SK-N-SH (cell line): ENCODE results near the gene SURF1. TPM values are rescaled to one million over a fixed set of nuclear protein-coding genes. Genes with fewer than 3 reads are reported as not detected.

ENCODE experiments used
- CTCF ChIA-PET: fragments of 300-600, 350-600 bp; formaldehyde crosslinking; extraction: SDS; loops from one replicate; lab custom pipeline; 2021; lab: Yijun Ruan, JAX
- POLR2A ChIA-PET: fragments of 350-600 bp; sonication (Branson Sonifier 250); formaldehyde crosslinking; extraction: SDS; loops from one replicate; lab custom pipeline; 2020; ENCODE audit warnings: antibody characterized with exemption, inconsistent platforms; lab: Yijun Ruan, JAX
- DNase-seq: peaks from one replicate; pipeline ENCODE4 v3.0.0; 2012
- H2AFZ ChIP-seq: fragments of 200-600 bp; sonication (generic); 2 replicates; pipeline ENCODE4 v1.8.1; 2016; ENCODE audit warnings: antibody characterized with exemption, mild to moderate bottlenecking, low read depth
- H3F3A ChIP-seq: fragments of 200-600 bp; sonication (generic); replicated peaks from 2 replicates; pipeline ENCODE3; 2016; ENCODE audit warnings: antibody characterized with exemption, mild to moderate bottlenecking; ENCODE audit not compliant: insufficient read depth
- H3K27ac ChIP-seq, 2 experiments: fragments of 200-500 bp in 1 of 2; fragments of 200-600 bp in 1 of 2; sonication (Bioruptor generic) in 1 of 2; sonication (generic), shearing (Covaris generic) in 1 of 2; 2 replicates each; pipeline versions ENCODE4 v1.5.1 to v1.6.1; 2014 to 2016; ENCODE audit warnings: low read depth in 2 of 2, inconsistent platforms in 1 of 2, low read length in 1 of 2, mild to moderate bottlenecking in 1 of 2, mixed read lengths in 1 of 2
- H3K27me3 ChIP-seq: fragments of 200-600 bp; sonication (generic), shearing (Covaris generic); 2 replicates; pipeline ENCODE4 v1.6.1; 2016; ENCODE audit warnings: mixed run types; ENCODE audit not compliant: insufficient read depth
- H3K36me3 ChIP-seq, 2 experiments: fragments of 200-500 bp in 1 of 2; fragments of 200-600 bp in 1 of 2; sonication (Bioruptor generic) in 1 of 2; sonication (generic) in 1 of 2; replicated peaks in 1 of 2; 2 replicates each; pipeline versions ENCODE3 to v1.5.1; 2014 to 2016; ENCODE audit warnings: low read length in 1 of 2, mild to moderate bottlenecking in 1 of 2; ENCODE audit not compliant: insufficient read depth in 2 of 2, control insufficient read depth in 1 of 2
- H3K4me1 ChIP-seq, 2 experiments: fragments of 200-500 bp in 1 of 2; fragments of 200-600 bp in 1 of 2; sonication (Bioruptor generic) in 1 of 2; sonication (generic), shearing (Covaris generic) in 1 of 2; 2 replicates each; pipeline versions ENCODE4 v1.5.1 to v1.6.1; 2014 to 2016; ENCODE audit warnings: low read depth in 1 of 2, low read length in 1 of 2, mixed run types in 1 of 2; ENCODE audit not compliant: insufficient read depth in 2 of 2, control insufficient read depth in 1 of 2
- H3K4me2 ChIP-seq: fragments of 200-600 bp; sonication (generic), shearing (Covaris generic); 2 replicates; pipeline ENCODE4 v1.6.1; 2017; ENCODE audit warnings: mixed run types
- H3K4me3 ChIP-seq, 2 experiments: fragments of 200-500 bp in 1 of 2; fragments of 200-600 bp in 1 of 2; sonication (Bioruptor generic) in 1 of 2; sonication (generic), shearing (Covaris generic) in 1 of 2; 2 replicates each; pipeline versions ENCODE4 v1.5.1 to v1.8.1; 2014 to 2016; ENCODE audit warnings: low read depth in 2 of 2, inconsistent platforms in 1 of 2, low read length in 1 of 2, mild to moderate bottlenecking in 1 of 2, mixed read lengths in 1 of 2, moderate library complexity in 1 of 2
- H3K79me2 ChIP-seq: fragments of 200-600 bp; sonication (generic); 2 replicates; pipeline ENCODE4 v1.8.1; 2017; ENCODE audit warnings: mild to moderate bottlenecking; ENCODE audit not compliant: insufficient read depth
- H3K9ac ChIP-seq: fragments of 200-600 bp; sonication (generic); 2 replicates; pipeline ENCODE4 v1.6.1; 2017; ENCODE audit warnings: mixed run types
- H3K9me2 ChIP-seq: fragments of 200-600 bp; sonication (generic); 2 replicates; pipeline ENCODE4 v1.6.1; 2017; ENCODE audit warnings: mixed run types
- H3K9me3 ChIP-seq: fragments of 200-600 bp; sonication (generic); 2 replicates; pipeline ENCODE4 v1.6.1; 2017; ENCODE audit warnings: mixed run types, mild to moderate bottlenecking, moderate library complexity
- H4K20me1 ChIP-seq: fragments of 200-600 bp; sonication (generic); 2 replicates; pipeline ENCODE4 v1.6.1; 2017; ENCODE audit warnings: mild to moderate bottlenecking, mixed run types; ENCODE audit not compliant: insufficient read depth
- ELF1 ChIP-seq: IDR thresholded peaks from 2 replicates; pipeline ENCODE4 v1.4.0; 2012
- EZH2phosphoT487 ChIP-seq: fragments of 200-600 bp; sonication (generic); IDR thresholded peaks from 2 replicates; pipeline ENCODE4 v1.6.1; 2017; ENCODE audit warnings: low read depth, mixed run types, mild to moderate bottlenecking, antibody characterized with exemption, moderate library complexity, borderline replicate concordance
- FOSL2 ChIP-seq: IDR thresholded peaks from 2 replicates; pipeline ENCODE4 v1.4.0; 2012; ENCODE audit warnings: low read depth, mild to moderate bottlenecking, moderate library complexity, borderline replicate concordance
- GATA2 ChIP-seq: sonication (generic); formaldehyde crosslinking; IDR thresholded peaks from 2 replicates; pipeline ENCODE4 v1.5.0; 2020; ENCODE audit warnings: mild to moderate bottlenecking, missing genetic modification reagents
- MEF2A ChIP-seq: IDR thresholded peaks from 2 replicates; pipeline ENCODE4 v1.4.0; 2012; ENCODE audit warnings: low read depth, borderline replicate concordance
- MXI1 ChIP-seq: IDR thresholded peaks from 2 replicates; pipeline ENCODE4 v1.6.1; 2012; ENCODE audit warnings: mild to moderate bottlenecking, low read depth, low read length, improper control_type of control experiment
- NFIC ChIP-seq: IDR thresholded peaks from 2 replicates; pipeline ENCODE4 v1.4.0; 2012; ENCODE audit warnings: borderline replicate concordance
- POLR2AphosphoS5 ChIP-seq: IDR thresholded peaks from 2 replicates; pipeline ENCODE4 v1.6.1; 2012; ENCODE audit warnings: low read depth, low read length
- RFX5 ChIP-seq: IDR thresholded peaks from 2 replicates; pipeline ENCODE4 v1.6.1; 2012; ENCODE audit warnings: mild to moderate bottlenecking, improper control_type of control experiment, low read length
- SIN3A ChIP-seq: IDR thresholded peaks from 2 replicates; pipeline ENCODE4 v1.6.1; 2012; ENCODE audit warnings: low read depth, mild to moderate bottlenecking, low read length, moderate library complexity, borderline replicate concordance
- SMC3 ChIP-seq: IDR thresholded peaks from 2 replicates; pipeline ENCODE4 v1.6.1; 2012; ENCODE audit warnings: low read depth, low read length, improper control_type of control experiment
- TEAD4 ChIP-seq: IDR thresholded peaks from 2 replicates; pipeline ENCODE4 v1.4.0; 2012; ENCODE audit warnings: mild to moderate bottlenecking, borderline replicate concordance; ENCODE audit not compliant: insufficient read depth
- YY1 ChIP-seq: IDR thresholded peaks from 2 replicates; pipeline ENCODE4 v1.4.0; 2012; ENCODE audit warnings: low read depth, mild to moderate bottlenecking
- WGBS: methylation state at CpG from one replicate; pipeline ENCODE4 v1.1.6; 2017; ENCODE audit warnings: low lambda C conversion rate; 5-methylcytosine and 5-hydroxymethylcytosine counted together
- polyA plus RNA-seq, 3 experiments: library from polyadenylated mRNA; depleted of rRNA; stranded (reverse); fragments of >200 nt; gene quantifications; 2 replicates each; pipeline ENCODE4 v1.2.3, GENCODE V29; 2012
- TF ChIP-seq, protein P1 (sequence below): IDR thresholded peaks from 2 replicates; pipeline ENCODE4; 2012
- TF ChIP-seq, protein P2 (sequence below): fragments of 200-600 bp; sonication (generic); IDR thresholded peaks from 2 replicates; pipeline ENCODE4 v1.6.1; 2017; ENCODE audit warnings: antibody characterized with exemption, mild to moderate bottlenecking, moderate library complexity

Gene SURF1
- polyA plus RNA-seq, 1 of the 3 experiments (the other 2 are of a cell fraction): 103 TPM

DNA sequence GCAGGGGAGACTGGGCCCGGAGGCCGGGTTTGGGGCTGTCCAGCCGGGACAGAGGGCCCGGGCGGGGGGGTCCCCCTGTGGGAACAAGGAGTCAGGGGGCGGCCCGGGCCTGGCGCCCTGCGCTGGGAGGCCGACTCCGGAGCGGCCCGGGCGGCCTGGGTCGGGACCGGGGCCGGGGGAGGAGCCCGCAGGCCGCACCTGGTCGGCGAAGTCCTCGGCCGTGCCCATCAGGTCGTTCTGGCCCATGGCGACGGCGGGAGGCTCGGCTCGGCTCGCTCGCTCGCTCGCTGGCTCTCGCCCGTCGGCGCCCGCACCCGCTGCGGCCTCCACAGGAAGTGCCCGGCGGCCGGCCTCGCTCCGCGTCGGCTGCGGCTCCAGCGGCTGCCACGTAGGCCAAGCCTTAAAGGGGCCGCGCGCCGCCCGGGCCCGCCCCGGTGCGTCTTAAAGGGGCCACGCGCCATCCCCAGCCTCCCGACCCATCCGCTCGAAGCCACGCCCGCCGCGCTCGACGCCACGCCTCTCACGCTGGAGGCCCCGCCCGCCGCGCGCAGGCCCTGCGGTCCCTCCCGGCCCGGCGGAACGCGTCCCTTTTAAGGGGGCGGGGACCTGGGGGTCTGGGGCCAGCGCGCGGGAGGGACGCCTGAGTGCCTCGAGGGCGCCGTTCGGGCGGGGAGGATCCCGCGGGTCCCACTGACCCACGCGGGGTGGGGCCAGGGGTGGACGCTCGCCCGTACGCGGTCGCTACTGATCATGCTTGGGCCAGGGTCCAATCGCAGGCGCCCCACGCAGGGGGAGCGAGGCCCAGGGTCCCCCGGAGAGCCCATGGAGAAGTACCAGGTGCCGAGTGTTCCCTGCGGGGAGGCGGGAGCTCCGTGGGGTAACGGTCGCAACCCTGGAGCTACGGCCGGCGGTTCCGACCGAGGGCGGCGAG is 19.7 kb upstream of the SURF1 start, which contains the start of the genes STKLD1 and SURF4 (continued):
- TF ChIP-seq, protein P1, sequence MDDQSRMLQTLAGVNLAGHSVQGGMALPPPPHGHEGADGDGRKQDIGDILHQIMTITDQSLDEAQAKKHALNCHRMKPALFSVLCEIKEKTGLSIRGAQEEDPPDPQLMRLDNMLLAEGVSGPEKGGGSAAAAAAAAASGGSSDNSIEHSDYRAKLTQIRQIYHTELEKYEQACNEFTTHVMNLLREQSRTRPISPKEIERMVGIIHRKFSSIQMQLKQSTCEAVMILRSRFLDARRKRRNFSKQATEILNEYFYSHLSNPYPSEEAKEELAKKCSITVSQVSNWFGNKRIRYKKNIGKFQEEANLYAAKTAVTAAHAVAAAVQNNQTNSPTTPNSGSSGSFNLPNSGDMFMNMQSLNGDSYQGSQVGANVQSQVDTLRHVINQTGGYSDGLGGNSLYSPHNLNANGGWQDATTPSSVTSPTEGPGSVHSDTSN: no peak; the same call in 1 of the 2 replicates
- TF ChIP-seq GATA2 (CRISPR knock-in tag): no peak
- TF ChIP-seq EZH2phosphoT487: no peak
- no peak for TF ChIP-seq RFX5
- no peak for TF ChIP-seq SMC3
- TF ChIP-seq TEAD4: no peak
- TF ChIP-seq POLR2AphosphoS5: peak; percentile 67

DNA sequence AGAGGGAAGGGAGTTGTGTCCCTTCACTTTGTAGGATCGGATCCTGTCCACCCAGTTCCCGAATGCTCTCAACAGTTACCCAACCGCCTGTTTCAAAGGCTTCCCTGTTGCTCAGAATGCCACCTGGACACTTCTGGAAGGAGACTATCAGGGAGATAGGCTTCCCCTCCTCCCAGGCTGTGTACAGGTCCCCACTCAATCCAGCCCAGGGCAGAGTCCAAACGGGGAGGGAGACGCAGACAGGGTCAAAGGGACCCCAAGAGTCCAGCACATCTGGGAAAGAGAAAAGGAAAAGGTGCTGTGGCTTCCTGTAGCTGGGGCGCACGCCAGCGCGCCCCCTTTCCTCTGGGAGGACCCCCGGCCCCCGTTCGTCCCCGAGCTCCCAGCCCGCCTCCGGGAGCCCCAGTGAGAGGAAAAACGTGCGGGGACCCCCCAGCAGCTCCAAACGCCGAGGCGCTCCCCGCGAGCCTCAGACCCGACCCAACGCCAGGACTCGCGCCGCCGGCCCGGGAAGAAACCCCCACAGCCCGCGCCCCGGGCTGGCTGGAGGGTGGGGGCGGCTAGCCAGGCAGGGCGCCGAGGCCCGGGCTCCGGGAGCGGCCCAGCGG is 18.9 kb upstream of the SURF1 start:
- peak overlapping the region; percentile 88 to 100 for H3K4me3 ChIP-seq
- H3K27me3 ChIP-seq: no peaks in the 10 kb centered on the region
- no peak for TF ChIP-seq GATA2 (CRISPR knock-in tag)
- peak; percentile 7; the same call in 1 of the 2 replicates for TF ChIP-seq YY1
- peak; percentile 5; the same call in 1 of the 2 replicates for TF ChIP-seq SIN3A
- no peak for TF ChIP-seq MEF2A
- TF ChIP-seq, protein P2, sequence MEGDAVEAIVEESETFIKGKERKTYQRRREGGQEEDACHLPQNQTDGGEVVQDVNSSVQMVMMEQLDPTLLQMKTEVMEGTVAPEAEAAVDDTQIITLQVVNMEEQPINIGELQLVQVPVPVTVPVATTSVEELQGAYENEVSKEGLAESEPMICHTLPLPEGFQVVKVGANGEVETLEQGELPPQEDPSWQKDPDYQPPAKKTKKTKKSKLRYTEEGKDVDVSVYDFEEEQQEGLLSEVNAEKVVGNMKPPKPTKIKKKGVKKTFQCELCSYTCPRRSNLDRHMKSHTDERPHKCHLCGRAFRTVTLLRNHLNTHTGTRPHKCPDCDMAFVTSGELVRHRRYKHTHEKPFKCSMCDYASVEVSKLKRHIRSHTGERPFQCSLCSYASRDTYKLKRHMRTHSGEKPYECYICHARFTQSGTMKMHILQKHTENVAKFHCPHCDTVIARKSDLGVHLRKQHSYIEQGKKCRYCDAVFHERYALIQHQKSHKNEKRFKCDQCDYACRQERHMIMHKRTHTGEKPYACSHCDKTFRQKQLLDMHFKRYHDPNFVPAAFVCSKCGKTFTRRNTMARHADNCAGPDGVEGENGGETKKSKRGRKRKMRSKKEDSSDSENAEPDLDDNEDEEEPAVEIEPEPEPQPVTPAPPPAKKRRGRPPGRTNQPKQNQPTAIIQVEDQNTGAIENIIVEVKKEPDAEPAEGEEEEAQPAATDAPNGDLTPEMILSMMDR: peak; percentile 29; the same call in 1 of the 2 replicates
- no peak for TF ChIP-seq FOSL2
- TF ChIP-seq ELF1: peak; percentile 44; the same call in 1 of the 2 replicates
- peak; percentile 31 for TF ChIP-seq MXI1
- TF ChIP-seq NFIC: no peak
- DNase-seq: peak; percentile 82
- peaks cover 5 to 18% of the 10 kb centered on the region in 2 experiments; a peak in 3 of 4 replicates for H3K4me1 ChIP-seq
- H3K4me2 ChIP-seq: peak overlapping the region; percentile 93
- peaks cover 25% of the 10 kb centered on the region in 2 experiments for H3K36me3 ChIP-seq
- no peak overlapping the region for H2AFZ ChIP-seq
- ChIA-PET CTCF (interaction anchor here (0.6 to 1.4 kb wide), 5 partner anchors 9 to 28 kb away, joined by 3 to 7 read pairs (median 3); no protein-coding TSS in a partner anchor), POLR2A (interaction anchor here (0.7 to 0.9 kb wide), 2 partner anchors 19 to 363 kb away, joined by 3 read pairs; partner anchors contain the start of genes SARDH, SURF1 and SURF2)
- peaks cover 60% of the 10 kb centered on the region for H3K79me2 ChIP-seq
- 0% methylated on average over 7 of the region's 39 CpGs for WGBS
- no peaks in the 10 kb centered on the region for H3K9me2 ChIP-seq
- peaks cover 50% of the 10 kb centered on the region for H4K20me1 ChIP-seq
- peaks cover 9% of the 10 kb centered on the region for H3F3A ChIP-seq
- H3K9ac ChIP-seq: peak overlapping the region; percentile 99
- no peaks in the 10 kb centered on the region for H3K9me3 ChIP-seq
- H3K27ac ChIP-seq: peak overlapping the region; percentile 67 to 90
